ENCODE data around the gene ZNF274.
"Not testable (repeated sequence)": the region's sequence is repeated elsewhere in the genome, so short reads cannot be mapped to it uniquely, and the experiment has no call there.

Gene ZNF274

GRCh38 chr19:58182989-58183816 lies at the start of gene ZNF274:
ZNF274 (plus strand) TSS chr19:58183061; CDS start chr19:58183966, 905 bp downstream.
- peaks cover 50% of the 10 kb centered on the region for H3K36me3 ChIP-seq (ENCODE audit: control insufficient read depth, insufficient read depth, low read length, severe bottlenecking)

GRCh38 chr19:58134244-58134643 lies 48.6 kb upstream of the ZNF274 start:
- Histone ChIP-seq H3K9me3 (ENCODE audit: control insufficient read depth, low read length) (peaks cover 100% of the 10 kb centered on the region), H3K36me3 (ENCODE audit: control insufficient read depth, insufficient read depth, low read length, severe bottlenecking) (peaks cover 97% of the 10 kb centered on the region), H3K27me3 (replicated peaks; ENCODE audit: control insufficient read depth, insufficient read depth, low read length) (no peaks in the 10 kb centered on the region), H3K4me1 (ENCODE audit: control insufficient read depth, insufficient read depth, low read length) (no peaks in the 10 kb centered on the region), H3K9ac (ENCODE audit: low read length) (no peak overlapping the region), H3K4me3 (ENCODE audit: low read length) (peak overlapping the region; percentile 70)
- DNase-seq (ENCODE audit: low read depth): no peak

More at GRCh38 chr19:58182989-58183816, at the start of gene ZNF274:
- H3K4me1 ChIP-seq (ENCODE audit: control insufficient read depth, insufficient read depth, low read length): peaks cover 4% of the 10 kb centered on the region
- peak within 1 kb of the TSS; percentile 97 for H3K9ac ChIP-seq (ENCODE audit: low read length)
- DNase-seq (ENCODE audit: low read depth): peak; percentile 95
- H3K4me3 ChIP-seq (ENCODE audit: low read length): peak within 1 kb of the TSS; percentile 88
- peaks cover 84% of the 10 kb centered on the region for H3K9me3 ChIP-seq (ENCODE audit: control insufficient read depth, low read length)
- no peaks in the 10 kb centered on the region for H3K27me3 ChIP-seq (replicated peaks; ENCODE audit: control insufficient read depth, insufficient read depth, low read length)

GRCh38 chr19:58145849-58146248 lies 37.0 kb upstream of the ZNF274 start:
- Histone ChIP-seq H3K4me1 (ENCODE audit: control insufficient read depth, insufficient read depth, low read length) (peaks cover 9% of the 10 kb centered on the region), H3K9me3 (ENCODE audit: control insufficient read depth, low read length) (peaks cover 55% of the 10 kb centered on the region), H3K9ac (ENCODE audit: low read length) (no peak overlapping the region), H3K27me3 (replicated peaks; ENCODE audit: control insufficient read depth, insufficient read depth, low read length) (no peaks in the 10 kb centered on the region), H3K36me3 (ENCODE audit: control insufficient read depth, insufficient read depth, low read length, severe bottlenecking) (peaks cover 25% of the 10 kb centered on the region), H3K4me3 (ENCODE audit: low read length) (peak overlapping the region; percentile 39)
- DNase-seq (ENCODE audit: low read depth): no peak

GRCh38 chr19:58147475-58147874 lies 35.4 kb upstream of the ZNF274 start:
- not testable (repeated sequence) for DNase-seq (ENCODE audit: low read depth); H3K36me3 ChIP-seq (ENCODE audit: control insufficient read depth, insufficient read depth, low read length, severe bottlenecking); H3K9ac ChIP-seq (ENCODE audit: low read length); H3K4me3 ChIP-seq (ENCODE audit: low read length); H3K27me3 ChIP-seq (replicated peaks; ENCODE audit: control insufficient read depth, insufficient read depth, low read length)
- H3K4me1 ChIP-seq (ENCODE audit: control insufficient read depth, insufficient read depth, low read length): peaks cover 12% of the 10 kb centered on the region
- H3K9me3 ChIP-seq (ENCODE audit: control insufficient read depth, low read length): peaks cover 39% of the 10 kb centered on the region

GRCh38 chr19:58150328-58150921 lies 32.4 kb upstream of the ZNF274 start, which contains the start of gene ZNF329:
ZNF329 (minus strand) TSS chr19:58150789; CDS start chr19:58129503, 21,286 bp downstream.
- H3K27me3 ChIP-seq (replicated peaks; ENCODE audit: control insufficient read depth, insufficient read depth, low read length): no peaks in the 10 kb centered on the region
- peak within 1 kb of the TSS; percentile 91 for H3K9ac ChIP-seq (ENCODE audit: low read length)
- peaks cover 16% of the 10 kb centered on the region for H3K9me3 ChIP-seq (ENCODE audit: control insufficient read depth, low read length)
- H3K4me3 ChIP-seq (ENCODE audit: low read length): peak within 1 kb of the TSS; percentile 85
- H3K36me3 ChIP-seq (ENCODE audit: control insufficient read depth, insufficient read depth, low read length, severe bottlenecking): no peaks in the 10 kb centered on the region
- DNase-seq (ENCODE audit: low read depth): peak; percentile 96
- H3K4me1 ChIP-seq (ENCODE audit: control insufficient read depth, insufficient read depth, low read length): peaks cover 23% of the 10 kb centered on the region

- H3K9ac ChIP-seq (ENCODE audit: low read length): no peak overlapping the region
- DNase-seq (ENCODE audit: low read depth): no peak
- H3K4me3 ChIP-seq (ENCODE audit: low read length): peak overlapping the region; percentile 91
Observed at GRCh38 chr19:58153386-58153785, 29.5 kb upstream of the ZNF274 start.

GRCh38 chr19:58154287-58154678 lies 28.6 kb upstream of the ZNF274 start:
- DNase-seq (ENCODE audit: low read depth): peak; percentile 50
- Histone ChIP-seq H3K4me3 (ENCODE audit: low read length) (peak overlapping the region; percentile 91), H3K9ac (ENCODE audit: low read length) (peak overlapping the region; percentile 93), H3K9me3 (ENCODE audit: control insufficient read depth, low read length) (peaks cover 4% of the 10 kb centered on the region), H3K27me3 (replicated peaks; ENCODE audit: control insufficient read depth, insufficient read depth, low read length) (no peaks in the 10 kb centered on the region), H3K4me1 (ENCODE audit: control insufficient read depth, insufficient read depth, low read length) (peaks cover 22% of the 10 kb centered on the region), H3K36me3 (ENCODE audit: control insufficient read depth, insufficient read depth, low read length, severe bottlenecking) (no peaks in the 10 kb centered on the region)

More at GRCh38 chr19:58153386-58153785, 29.5 kb upstream of the ZNF274 start:
- no peaks in the 10 kb centered on the region for H3K27me3 ChIP-seq (replicated peaks; ENCODE audit: control insufficient read depth, insufficient read depth, low read length)
- peaks cover 23% of the 10 kb centered on the region for H3K4me1 ChIP-seq (ENCODE audit: control insufficient read depth, insufficient read depth, low read length)
- no peaks in the 10 kb centered on the region for H3K36me3 ChIP-seq (ENCODE audit: control insufficient read depth, insufficient read depth, low read length, severe bottlenecking)
- H3K9me3 ChIP-seq (ENCODE audit: control insufficient read depth, low read length): peaks cover 11% of the 10 kb centered on the region

- Histone ChIP-seq H3K27me3 (replicated peaks; ENCODE audit: control insufficient read depth, insufficient read depth, low read length) (no peaks in the 10 kb centered on the region), H3K9ac (ENCODE audit: low read length) (peak overlapping the region; percentile 93), H3K36me3 (ENCODE audit: control insufficient read depth, insufficient read depth, low read length, severe bottlenecking) (no peaks in the 10 kb centered on the region), H3K9me3 (ENCODE audit: control insufficient read depth, low read length) (peaks cover 6% of the 10 kb centered on the region), H3K4me1 (ENCODE audit: control insufficient read depth, insufficient read depth, low read length) (peaks cover 16% of the 10 kb centered on the region), H3K4me3 (ENCODE audit: low read length) (peak overlapping the region; percentile 91)
- DNase-seq (ENCODE audit: low read depth): peak; percentile 98
Observed at GRCh38 chr19:58154679-58155648, 27.9 kb upstream of the ZNF274 start.

GRCh38 chr19:58157045-58157728 lies 25.7 kb upstream of the ZNF274 start:
- peaks cover 21% of the 10 kb centered on the region for H3K9me3 ChIP-seq (ENCODE audit: control insufficient read depth, low read length)
- no peaks in the 10 kb centered on the region for H3K27me3 ChIP-seq (replicated peaks; ENCODE audit: control insufficient read depth, insufficient read depth, low read length)
- no peak overlapping the region for H3K4me3 ChIP-seq (ENCODE audit: low read length)
- DNase-seq (ENCODE audit: low read depth): no peak
- no peaks in the 10 kb centered on the region for H3K36me3 ChIP-seq (ENCODE audit: control insufficient read depth, insufficient read depth, low read length, severe bottlenecking)
- no peak overlapping the region for H3K9ac ChIP-seq (ENCODE audit: low read length)
- peaks cover 11% of the 10 kb centered on the region for H3K4me1 ChIP-seq (ENCODE audit: control insufficient read depth, insufficient read depth, low read length)

GRCh38 chr19:58166268-58166667 lies 16.6 kb upstream of the ZNF274 start:
- Histone ChIP-seq H3K36me3 (ENCODE audit: control insufficient read depth, insufficient read depth, low read length, severe bottlenecking) (no peaks in the 10 kb centered on the region), H3K4me3 (ENCODE audit: low read length) (peak overlapping the region; percentile 29), H3K9me3 (ENCODE audit: control insufficient read depth, low read length) (peaks cover 89% of the 10 kb centered on the region), H3K27me3 (replicated peaks; ENCODE audit: control insufficient read depth, insufficient read depth, low read length) (no peaks in the 10 kb centered on the region), H3K9ac (ENCODE audit: low read length) (no peak overlapping the region), H3K4me1 (ENCODE audit: control insufficient read depth, insufficient read depth, low read length) (no peaks in the 10 kb centered on the region)
- no peak for DNase-seq (ENCODE audit: low read depth)
